Colonic mucosa (tissue), 4 donors: ENCODE measurements around the gene CYP2W1. TPM values are rescaled to one million over a fixed set of nuclear protein-coding genes. Genes with fewer than 3 reads are reported as not detected.

Experiments used
- DNase-seq: peaks from one replicate; pipeline ENCODE4 v3.0.0-alpha.2; 2020
- H3K27ac ChIP-seq: fragments of 200-600 bp; one replicate; pipeline ENCODE4 v1.8.0; 2021
- H3K27me3 ChIP-seq: fragments of 200-600 bp; one replicate; pipeline ENCODE4 v1.8.0; 2021
- H3K36me3 ChIP-seq: fragments of 200-600 bp; one replicate; pipeline ENCODE4 v1.8.0; 2021
- H3K4me1 ChIP-seq: fragments of 200-600 bp; one replicate; pipeline ENCODE4 v1.8.0; 2021; ENCODE audit warnings: mild to moderate bottlenecking
- H3K4me3 ChIP-seq: fragments of 200-600 bp; one replicate; pipeline ENCODE4 v1.8.0; 2021
- H3K9ac ChIP-seq, 2 donors: one replicate each; pipeline ENCODE4 v1.7.0; 2013; ENCODE audit warnings: control low read depth in 2 of 2, low read depth in 2 of 2, low read length in 2 of 2
- H3K9me3 ChIP-seq: fragments of 200-600 bp; one replicate; pipeline ENCODE4 v1.8.0; 2021
- intact Hi-C: fragments of 100-400 bp; cut with DNase I; formaldehyde crosslinking; loops from one replicate; pipeline ENCODE4 v1.14.1; 2022
- total RNA-seq, 2 donors: library from RNA; stranded (reverse); fragmentation: NEBNext Ultra II Directional in 1 of 2; extraction: Animal tissue kit (Norgen Biotek cat#: 25700) in 1 of 2; gene quantifications; one replicate each; pipeline ENCODE4 v1.2.1, GENCODE V29; 2021
- TF ChIP-seq, protein P1 (sequence below): fragments of 200-600 bp; IDR thresholded peaks from one replicate; pipeline ENCODE4 v1.8.0; 2022; ENCODE audit warnings: antibody characterized with exemption, mild to moderate bottlenecking
- donor health status: healthy.
- donor health status: DM: no; HTN: no; CAD: no.
- donor health status: DM: no; HTN: no; CAD: no.

The CYP2W1 gene
- total RNA-seq, 2 donors from 2014 or later: 2.7 to 4.5 TPM

DNA sequence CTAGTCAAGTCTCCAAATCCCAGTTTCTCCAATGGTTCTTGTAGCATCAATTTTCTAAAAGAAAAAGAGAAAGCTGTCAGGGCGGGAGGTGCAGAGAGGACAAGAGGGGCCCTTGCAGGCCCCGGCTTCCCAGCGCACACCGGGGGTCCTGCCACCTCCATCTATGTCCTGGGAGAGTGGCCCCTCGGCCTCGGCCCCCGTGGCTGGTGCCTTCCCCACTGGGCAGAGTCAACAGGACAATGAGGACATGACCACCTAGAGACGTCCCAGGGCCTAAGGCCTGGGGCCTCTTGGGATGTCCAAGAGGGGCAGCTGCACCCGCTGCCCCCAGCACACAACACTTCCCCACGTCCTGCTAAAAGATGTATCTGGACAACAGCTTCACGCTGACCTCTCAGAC lies 13.6 kb upstream of the CYP2W1 start:
- Histone ChIP-seq H3K27ac (no peak overlapping the region), H3K9me3 (no peaks in the 10 kb centered on the region), H3K36me3 (no peaks in the 10 kb centered on the region), H3K27me3 (no peaks in the 10 kb centered on the region), H3K9ac (no peak overlapping the region), H3K4me3 (no peak overlapping the region), H3K4me1 (peaks cover 11% of the 10 kb centered on the region)
- TF ChIP-seq, protein P1, sequence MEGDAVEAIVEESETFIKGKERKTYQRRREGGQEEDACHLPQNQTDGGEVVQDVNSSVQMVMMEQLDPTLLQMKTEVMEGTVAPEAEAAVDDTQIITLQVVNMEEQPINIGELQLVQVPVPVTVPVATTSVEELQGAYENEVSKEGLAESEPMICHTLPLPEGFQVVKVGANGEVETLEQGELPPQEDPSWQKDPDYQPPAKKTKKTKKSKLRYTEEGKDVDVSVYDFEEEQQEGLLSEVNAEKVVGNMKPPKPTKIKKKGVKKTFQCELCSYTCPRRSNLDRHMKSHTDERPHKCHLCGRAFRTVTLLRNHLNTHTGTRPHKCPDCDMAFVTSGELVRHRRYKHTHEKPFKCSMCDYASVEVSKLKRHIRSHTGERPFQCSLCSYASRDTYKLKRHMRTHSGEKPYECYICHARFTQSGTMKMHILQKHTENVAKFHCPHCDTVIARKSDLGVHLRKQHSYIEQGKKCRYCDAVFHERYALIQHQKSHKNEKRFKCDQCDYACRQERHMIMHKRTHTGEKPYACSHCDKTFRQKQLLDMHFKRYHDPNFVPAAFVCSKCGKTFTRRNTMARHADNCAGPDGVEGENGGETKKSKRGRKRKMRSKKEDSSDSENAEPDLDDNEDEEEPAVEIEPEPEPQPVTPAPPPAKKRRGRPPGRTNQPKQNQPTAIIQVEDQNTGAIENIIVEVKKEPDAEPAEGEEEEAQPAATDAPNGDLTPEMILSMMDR: no peak
- intact Hi-C loops: no loop called here
- DNase-seq: no peak

- peaks cover 13% of the 10 kb centered on the region for H3K4me1 ChIP-seq
- intact Hi-C loops: loop anchor here (5.0 kb wide), 1 partner anchor 63 kb away; no protein-coding TSS in a partner anchor
- H3K4me3 ChIP-seq: no peak overlapping the region
- DNase-seq: no peak
- no peak overlapping the region for H3K9ac ChIP-seq
- H3K36me3 ChIP-seq: no peaks in the 10 kb centered on the region
- H3K9me3 ChIP-seq: no peaks in the 10 kb centered on the region
- no peaks in the 10 kb centered on the region for H3K27me3 ChIP-seq
- H3K27ac ChIP-seq: no peak overlapping the region
- TF ChIP-seq, protein P1: no peak
These were observed 12.2 kb upstream of the CYP2W1 start for GRCh38 chr7:970744-971143.

DNA sequence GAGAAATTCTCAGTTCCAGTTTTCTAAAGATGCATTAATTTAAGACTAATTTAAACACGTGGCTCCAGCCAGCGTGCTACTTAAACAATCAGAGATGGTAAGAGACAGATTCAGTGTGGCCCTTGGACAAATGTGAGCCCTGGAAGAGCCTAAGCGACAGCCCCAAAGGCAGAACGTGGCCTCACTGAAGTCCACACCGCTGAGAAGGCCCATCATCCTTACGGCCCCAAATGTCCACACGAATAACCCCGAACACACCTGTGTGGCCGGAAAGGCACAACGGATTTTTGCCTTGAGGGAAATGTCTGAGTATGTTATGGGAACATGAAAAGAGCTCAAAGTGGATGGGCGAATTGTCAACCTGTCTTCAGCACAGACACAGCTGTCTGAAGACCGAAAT lies 10.9 kb upstream of the CYP2W1 start:
- TF ChIP-seq, protein P1: no peak
- H3K4me3 ChIP-seq: no peak overlapping the region
- no peaks in the 10 kb centered on the region for H3K36me3 ChIP-seq
- no peaks in the 10 kb centered on the region for H3K9me3 ChIP-seq
- intact Hi-C loops: loop anchor here (5.0 kb wide), 1 partner anchor 65 kb away; no protein-coding TSS in a partner anchor
- H3K27me3 ChIP-seq: no peaks in the 10 kb centered on the region
- H3K4me1 ChIP-seq: peaks cover 20% of the 10 kb centered on the region
- H3K9ac ChIP-seq: no peak overlapping the region
- no peak for DNase-seq
- no peak overlapping the region for H3K27ac ChIP-seq

DNA sequence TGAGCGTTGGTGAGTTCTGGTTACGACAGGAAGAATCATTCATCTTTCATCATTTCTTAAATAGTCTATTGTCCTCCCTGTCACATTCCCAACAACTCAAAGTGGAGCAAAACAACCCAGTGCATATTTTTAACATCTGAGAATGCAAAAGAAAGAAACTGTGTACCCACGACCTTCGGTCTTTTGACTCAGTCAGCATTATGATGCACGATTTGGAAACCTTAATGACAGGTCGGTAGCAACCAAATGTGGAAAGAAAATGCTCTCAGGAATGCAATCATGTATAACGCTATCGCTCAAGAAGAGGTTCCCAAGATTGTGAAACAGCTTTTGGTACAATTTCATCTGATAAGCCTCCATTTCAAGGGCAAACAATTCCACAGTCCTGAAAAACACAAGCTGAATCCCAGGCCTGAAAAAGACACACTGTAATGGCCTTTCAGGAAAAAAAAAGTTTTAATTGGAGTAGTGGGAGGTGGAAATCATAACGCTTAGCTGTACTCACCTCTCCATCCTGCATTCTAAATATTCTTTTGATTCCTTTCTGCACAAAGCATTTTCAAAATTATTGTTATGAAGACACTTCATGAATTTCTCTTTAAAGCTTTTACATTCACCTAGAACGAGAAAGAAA lies 10.2 kb upstream of the CYP2W1 start:
- Histone ChIP-seq H3K27ac (no peak overlapping the region), H3K4me1 (peaks cover 20% of the 10 kb centered on the region)

GRCh38 chr7:973312-973711 lies 9.7 kb upstream of the CYP2W1 start:
- no peak for DNase-seq
- Histone ChIP-seq H3K27me3 (no peaks in the 10 kb centered on the region), H3K4me3 (no peak overlapping the region), H3K36me3 (no peaks in the 10 kb centered on the region), H3K9me3 (no peaks in the 10 kb centered on the region), H3K27ac (no peak overlapping the region), H3K9ac (no peak overlapping the region), H3K4me1 (peaks cover 20% of the 10 kb centered on the region)
- TF ChIP-seq, protein P1: no peak
- intact Hi-C loops: loop anchor here (5.0 kb wide), 1 partner anchor 66 kb away; no protein-coding TSS in a partner anchor

More for the DNA sequence above, 10.2 kb upstream of the CYP2W1 start:
- no peak overlapping the region for H3K9ac ChIP-seq
- H3K27me3 ChIP-seq: no peaks in the 10 kb centered on the region
- intact Hi-C loops: loop anchor here (5.0 kb wide), 1 partner anchor 65 kb away; no protein-coding TSS in a partner anchor
- no peaks in the 10 kb centered on the region for H3K9me3 ChIP-seq
- DNase-seq: no peak
- TF ChIP-seq, protein P1: no peak
- no peak overlapping the region for H3K4me3 ChIP-seq
- H3K36me3 ChIP-seq: no peaks in the 10 kb centered on the region
